ENCODE results near the gene G6PD.
"Not testable (repeated sequence)": the region's sequence is repeated elsewhere in the genome, so short reads cannot be mapped to it uniquely, and the experiment has no call there.

GRCh38 chrX:154573061-154573460 is 26.4 kb upstream of the G6PD start:
- TF ChIP-seq, protein P1, sequence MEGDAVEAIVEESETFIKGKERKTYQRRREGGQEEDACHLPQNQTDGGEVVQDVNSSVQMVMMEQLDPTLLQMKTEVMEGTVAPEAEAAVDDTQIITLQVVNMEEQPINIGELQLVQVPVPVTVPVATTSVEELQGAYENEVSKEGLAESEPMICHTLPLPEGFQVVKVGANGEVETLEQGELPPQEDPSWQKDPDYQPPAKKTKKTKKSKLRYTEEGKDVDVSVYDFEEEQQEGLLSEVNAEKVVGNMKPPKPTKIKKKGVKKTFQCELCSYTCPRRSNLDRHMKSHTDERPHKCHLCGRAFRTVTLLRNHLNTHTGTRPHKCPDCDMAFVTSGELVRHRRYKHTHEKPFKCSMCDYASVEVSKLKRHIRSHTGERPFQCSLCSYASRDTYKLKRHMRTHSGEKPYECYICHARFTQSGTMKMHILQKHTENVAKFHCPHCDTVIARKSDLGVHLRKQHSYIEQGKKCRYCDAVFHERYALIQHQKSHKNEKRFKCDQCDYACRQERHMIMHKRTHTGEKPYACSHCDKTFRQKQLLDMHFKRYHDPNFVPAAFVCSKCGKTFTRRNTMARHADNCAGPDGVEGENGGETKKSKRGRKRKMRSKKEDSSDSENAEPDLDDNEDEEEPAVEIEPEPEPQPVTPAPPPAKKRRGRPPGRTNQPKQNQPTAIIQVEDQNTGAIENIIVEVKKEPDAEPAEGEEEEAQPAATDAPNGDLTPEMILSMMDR (IDR thresholded peaks at IDR 0.05; ENCODE audit: insufficient read depth, low read depth, low read length), result not testable (repeated sequence)
- not testable (repeated sequence) for TF ChIP-seq EZH2 (IDR thresholded peaks at IDR 0.05; ENCODE audit: insufficient read depth, low read length)
